Lower leg skin (tissue), 4 donors: Measurements from ENCODE around the gene DCTN5. TPM values are rescaled to one million over a fixed set of nuclear protein-coding genes. Genes with fewer than 3 reads are reported as not detected.

ENCODE experiments used
- DNase-seq, 2 donors: peaks; one replicate each; pipeline ENCODE4 v3.0.0-alpha.2; 2019; ENCODE audit warnings: low spot score in 2 of 2
- H3K4me3 ChIP-seq: fragments of 200-600 bp; sonication (generic); 2 replicates; pipeline ENCODE4 v1.5.1; 2017; ENCODE audit warnings: mild to moderate bottlenecking, low read depth; ENCODE audit not compliant: poor library complexity, severe bottlenecking
- POLR2A ChIP-seq, 2 donors: fragments of 450-650 bp; IDR thresholded peaks; one replicate each; pipeline ENCODE4 v1.6.1; 2016 to 2017; ENCODE audit warnings: antibody characterized with exemption in 2 of 2, mild to moderate bottlenecking in 1 of 2, moderate library complexity in 1 of 2
- WGBS, 2 donors: methylation state at CpG; one replicate each; pipeline ENCODE4 v1.1.5; 2018; 5-methylcytosine and 5-hydroxymethylcytosine counted together
- intact Hi-C: fragments of 100-400 bp; cut with DNase I; formaldehyde crosslinking; loops from one replicate; pipeline ENCODE4 v1.15.0; 2023; ENCODE audit warnings: low total_unique reads
- total RNA-seq, 4 donors: library from RNA; depleted of rRNA; stranded (reverse); fragments of >200 nt; gene quantifications; one replicate each; pipeline ENCODE4 v1.1.0, GENCODE V29; 2016
- TF ChIP-seq, protein P1 (sequence below), 3 donors: fragments of 450-650 bp; IDR thresholded peaks; one replicate each; pipeline ENCODE4 v1.5.1; 2016; ENCODE audit warnings: antibody characterized with exemption in 3 of 3, mild to moderate bottlenecking in 3 of 3, moderate library complexity in 2 of 3

The DCTN5 gene
- total RNA-seq, 4 donors from 2014 or later, result 37.4 to 54.0 (median 46.7) TPM

DNA sequence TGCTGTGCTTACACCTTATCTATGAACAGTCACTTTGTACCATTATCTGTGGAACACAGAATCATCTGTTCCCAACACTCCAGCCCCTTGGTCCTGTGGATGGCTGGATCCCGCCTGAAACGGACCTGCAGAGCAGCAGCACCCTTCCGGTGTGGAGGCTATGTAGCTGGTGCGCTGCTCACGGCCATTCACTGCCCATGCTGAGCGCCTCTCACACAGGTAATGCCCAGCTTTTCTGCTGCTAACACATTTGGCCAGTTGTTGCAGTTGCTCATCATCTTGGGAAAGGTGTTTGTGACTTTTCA lies 26.0 kb downstream of the DCTN5 start:
- TF ChIP-seq, protein P1, sequence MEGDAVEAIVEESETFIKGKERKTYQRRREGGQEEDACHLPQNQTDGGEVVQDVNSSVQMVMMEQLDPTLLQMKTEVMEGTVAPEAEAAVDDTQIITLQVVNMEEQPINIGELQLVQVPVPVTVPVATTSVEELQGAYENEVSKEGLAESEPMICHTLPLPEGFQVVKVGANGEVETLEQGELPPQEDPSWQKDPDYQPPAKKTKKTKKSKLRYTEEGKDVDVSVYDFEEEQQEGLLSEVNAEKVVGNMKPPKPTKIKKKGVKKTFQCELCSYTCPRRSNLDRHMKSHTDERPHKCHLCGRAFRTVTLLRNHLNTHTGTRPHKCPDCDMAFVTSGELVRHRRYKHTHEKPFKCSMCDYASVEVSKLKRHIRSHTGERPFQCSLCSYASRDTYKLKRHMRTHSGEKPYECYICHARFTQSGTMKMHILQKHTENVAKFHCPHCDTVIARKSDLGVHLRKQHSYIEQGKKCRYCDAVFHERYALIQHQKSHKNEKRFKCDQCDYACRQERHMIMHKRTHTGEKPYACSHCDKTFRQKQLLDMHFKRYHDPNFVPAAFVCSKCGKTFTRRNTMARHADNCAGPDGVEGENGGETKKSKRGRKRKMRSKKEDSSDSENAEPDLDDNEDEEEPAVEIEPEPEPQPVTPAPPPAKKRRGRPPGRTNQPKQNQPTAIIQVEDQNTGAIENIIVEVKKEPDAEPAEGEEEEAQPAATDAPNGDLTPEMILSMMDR (IDR thresholded peaks at IDR 0.05), result no peak
- no peak for TF ChIP-seq POLR2A (IDR thresholded peaks at IDR 0.05)
- 92 to 96% methylated on average over 6 of the region's 6 CpGs for WGBS, 2 donors
- DNase-seq, result peak in 1 of 2 donors; percentile 66
- intact Hi-C loops, result no loop called here
- H3K4me3 ChIP-seq, result no peak overlapping the region

DNA sequence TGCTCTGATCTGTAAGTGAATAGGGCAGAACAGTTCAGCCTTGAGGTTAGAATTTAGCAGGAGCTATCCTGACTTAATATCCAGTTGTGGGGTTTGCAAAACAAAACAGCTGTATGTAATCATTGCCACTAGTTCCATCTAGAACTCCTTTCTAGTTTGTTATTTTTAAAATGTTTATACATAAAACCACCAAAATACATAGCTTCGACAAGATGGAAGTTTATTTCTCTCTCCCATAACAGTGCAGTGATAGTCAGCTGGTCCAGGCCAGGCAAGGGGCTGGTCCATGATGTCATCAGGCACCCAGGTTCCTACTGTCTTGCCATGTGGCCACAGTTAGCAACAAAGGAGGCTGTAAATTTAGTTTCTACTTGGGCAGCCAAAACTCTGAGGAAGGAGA lies 27.0 kb downstream of the DCTN5 start:
- TF ChIP-seq, protein P1 (IDR thresholded peaks at IDR 0.05), result no peak
- TF ChIP-seq POLR2A (IDR thresholded peaks at IDR 0.05), result no peak

DNA sequence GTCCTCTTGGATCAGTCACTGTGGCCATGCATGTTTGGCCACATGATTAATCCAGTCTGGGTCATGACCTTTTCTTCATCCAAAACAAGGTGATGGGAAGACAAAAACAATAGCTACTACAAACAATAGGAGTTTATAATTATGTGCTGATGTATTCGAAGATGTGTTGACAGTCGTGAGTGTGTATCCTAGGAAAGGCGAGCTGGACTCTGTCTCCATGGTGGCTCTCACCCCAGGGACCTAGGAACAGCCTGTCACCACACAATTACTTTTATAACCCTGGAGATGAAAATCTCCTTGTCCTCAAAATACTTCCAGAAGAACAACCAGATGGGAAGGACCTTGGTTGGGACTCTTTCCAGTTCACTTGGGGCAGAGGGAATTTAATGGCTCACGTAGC lies 27.6 kb downstream of the DCTN5 start:
- intact Hi-C loops, result no loop called here
- DNase-seq, result no peak
- no peak overlapping the region for H3K4me3 ChIP-seq
- 89% methylated on average over 4 of the region's 4 CpGs for WGBS, 2 donors
- TF ChIP-seq, protein P1 (IDR thresholded peaks at IDR 0.05), result no peak
- TF ChIP-seq POLR2A (IDR thresholded peaks at IDR 0.05), result no peak

More for the DNA sequence above, 27.0 kb downstream of the DCTN5 start:
- WGBS, 2 donors, result 79 to 86% methylated on average over 1 of the region's 1 CpG
- no peak overlapping the region for H3K4me3 ChIP-seq
- intact Hi-C loops, result no loop called here
- DNase-seq, result peak in 1 of 2 donors; percentile 37

DNA sequence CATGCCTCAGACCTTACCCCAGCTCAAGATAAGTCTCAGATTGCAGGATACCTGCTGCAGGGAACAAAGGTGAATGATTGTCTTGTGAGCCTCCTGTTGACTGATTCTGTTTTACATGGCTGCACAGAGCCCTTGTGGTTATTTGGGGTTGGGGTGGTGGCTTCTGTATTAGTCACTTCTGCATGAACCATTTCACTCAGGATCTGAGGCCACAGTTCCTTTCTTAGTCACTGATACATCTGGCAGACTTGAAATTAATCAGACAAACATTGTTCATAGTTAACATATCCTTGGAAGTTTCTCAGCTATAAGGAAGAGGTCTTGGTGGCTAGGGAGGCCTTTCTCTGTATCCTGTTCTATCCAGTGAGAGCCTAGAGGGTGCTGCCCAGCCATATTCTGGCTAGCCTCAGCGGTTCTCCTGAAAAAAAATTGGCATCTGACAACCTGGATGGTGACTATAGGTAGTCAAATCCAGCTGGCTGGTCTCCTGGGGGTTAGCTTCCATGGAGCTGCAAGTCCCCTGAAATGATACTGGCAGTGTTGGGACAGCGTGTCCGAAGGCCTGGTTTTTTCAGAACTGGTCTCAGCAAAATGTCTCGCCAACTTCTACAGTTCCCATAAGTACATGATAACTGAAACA lies 29.0 kb downstream of the DCTN5 start:
- H3K4me3 ChIP-seq, result no peak overlapping the region
- DNase-seq, result peak in 1 of 2 donors; percentile 39
- intact Hi-C loops, result no loop called here
- TF ChIP-seq, protein P1 (IDR thresholded peaks at IDR 0.05), result no peak
- TF ChIP-seq POLR2A (IDR thresholded peaks at IDR 0.05), result no peak
- WGBS, 2 donors, result 82% methylated on average over 4 of the region's 4 CpGs

DNA sequence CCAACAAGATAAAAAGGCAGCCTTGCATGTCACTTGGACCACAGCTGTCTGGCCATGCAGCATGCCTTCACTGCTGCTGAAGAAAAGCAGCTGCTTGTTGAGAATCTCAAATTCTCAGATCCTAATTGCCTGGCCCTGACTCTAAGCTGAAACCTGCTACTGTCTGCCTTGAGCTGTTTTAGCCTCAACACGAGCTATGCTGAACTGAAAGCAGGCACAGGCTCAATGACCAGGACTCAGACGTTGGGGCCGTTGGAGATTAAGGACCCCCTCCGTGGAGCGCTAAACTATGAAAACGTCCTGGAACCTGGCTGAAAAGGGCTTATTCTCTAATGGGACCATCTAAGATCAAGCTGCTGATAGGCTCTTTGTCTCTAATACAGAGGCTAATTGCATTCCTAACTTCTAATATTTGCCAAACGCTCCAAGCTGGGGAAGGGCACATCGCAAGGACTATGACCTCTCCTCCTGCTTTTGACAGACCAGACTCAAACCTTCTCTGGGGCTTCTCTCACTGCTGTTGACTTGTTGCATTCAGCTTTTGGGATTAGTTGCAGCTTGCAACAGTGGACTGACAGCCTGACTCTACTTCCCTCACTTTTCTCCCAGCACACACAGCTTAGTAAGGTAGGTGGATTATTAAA lies 32.8 kb downstream of the DCTN5 start:
- intact Hi-C loops, result no loop called here
- DNase-seq, result peak in 1 of 2 donors; percentile 20
- no peak for TF ChIP-seq POLR2A (IDR thresholded peaks at IDR 0.05)
- TF ChIP-seq, protein P1 (IDR thresholded peaks at IDR 0.05), result no peak
- WGBS, 2 donors, result 68 to 87% methylated on average over 8 of the region's 8 CpGs
- H3K4me3 ChIP-seq, result no peak overlapping the region
